Fibroblast of upper back skin (primary cell): Measurements from ENCODE around the gene CEP55.
"Not testable (repeated sequence)": the region's sequence is repeated elsewhere in the genome, so short reads cannot be mapped to it uniquely, and the experiment has no call there.

ENCODE experiments used
- DNase-seq: peaks from one replicate; pipeline ENCODE4 v3.0.0-alpha.2; 2013

CEP55 gene

GRCh38 chr10:93515071-93516005, 18.9 kb downstream of the CEP55 start:
- DNase-seq = peak; percentile 59

- DNase-seq = no peak
Observed at GRCh38 chr10:93516006-93516380, 19.6 kb downstream of the CEP55 start.

GRCh38 chr10:93518531-93518930, 22.1 kb downstream of the CEP55 start:
- no peak for DNase-seq

GRCh38 chr10:93535293-93535692, 38.9 kb downstream of the CEP55 start:
- DNase-seq = no peak

- DNase-seq = not testable (repeated sequence)
Observed at GRCh38 chr10:93540871-93541270, 44.5 kb downstream of the CEP55 start.

DNA sequence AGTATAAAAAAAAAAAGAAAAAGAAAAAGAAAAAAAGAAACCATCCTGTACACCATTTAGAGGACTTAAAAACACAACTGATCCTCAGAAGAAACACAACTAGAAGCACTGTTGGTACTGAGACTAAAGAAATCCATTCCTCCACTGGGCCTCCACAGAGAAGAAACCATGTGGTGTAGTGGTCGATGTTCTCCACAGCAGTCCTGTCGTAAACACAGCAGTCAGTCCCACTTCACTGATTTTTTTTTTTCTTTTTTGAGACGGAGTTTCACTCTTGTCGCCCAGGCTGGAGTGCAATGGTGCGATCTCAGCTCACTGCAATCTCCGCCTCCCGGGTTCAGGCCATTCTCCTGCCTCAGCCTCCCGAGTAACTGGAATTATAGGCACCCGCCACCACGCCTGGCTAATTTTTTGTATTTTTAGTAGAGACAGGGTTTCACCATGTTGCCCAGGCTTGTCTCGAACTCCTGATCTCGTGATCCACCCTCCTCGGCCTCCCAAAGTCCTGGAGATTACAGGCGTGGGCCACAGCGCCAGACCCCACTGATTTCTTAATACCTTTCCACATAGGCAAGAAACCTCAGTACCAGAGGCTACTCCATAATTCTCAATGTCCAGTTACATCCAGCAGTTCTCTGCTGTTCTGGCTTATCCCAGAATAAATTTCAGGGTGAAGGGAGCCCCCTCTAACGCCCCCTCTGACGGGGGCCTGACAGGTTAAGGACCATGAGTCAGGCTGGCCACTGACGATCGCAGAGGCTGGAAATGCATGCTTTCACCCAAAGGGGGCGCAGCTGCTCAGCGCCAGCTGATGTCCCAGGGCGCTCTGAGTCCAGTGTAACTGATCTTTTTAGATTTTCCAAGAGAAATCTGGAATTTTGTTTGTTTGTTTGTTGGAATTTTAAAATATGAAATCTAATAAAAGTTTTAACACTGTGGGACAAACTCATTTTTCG, 45.3 kb downstream of the CEP55 start:
- DNase-seq = peak; percentile 23

- DNase-seq = peak; percentile 7
Observed at GRCh38 chr10:93542358-93542791, 46.0 kb downstream of the CEP55 start.

- DNase-seq = not testable (repeated sequence)
Observed at GRCh38 chr10:93546995-93547394, 50.6 kb downstream of the CEP55 start.

DNA sequence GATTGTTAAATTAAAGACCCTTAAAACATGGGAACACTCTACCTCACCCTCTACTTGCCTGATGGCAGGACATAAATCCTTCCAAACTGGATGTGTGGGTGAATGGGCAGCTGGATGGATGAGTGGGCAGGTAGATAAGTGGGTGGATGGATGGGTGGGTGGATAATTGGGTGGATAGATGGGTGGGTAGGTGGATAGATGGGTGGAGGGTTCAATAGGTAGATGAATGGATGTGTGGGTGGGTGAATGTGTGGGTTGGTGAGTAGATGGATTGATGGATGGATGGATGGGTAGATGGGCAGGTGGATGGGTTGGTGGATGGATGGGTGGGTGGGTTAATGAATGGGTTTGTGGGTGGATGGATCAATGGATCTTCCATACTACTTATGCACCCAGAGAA, 51.1 kb downstream of the CEP55 start:
- DNase-seq = no peak

DNA sequence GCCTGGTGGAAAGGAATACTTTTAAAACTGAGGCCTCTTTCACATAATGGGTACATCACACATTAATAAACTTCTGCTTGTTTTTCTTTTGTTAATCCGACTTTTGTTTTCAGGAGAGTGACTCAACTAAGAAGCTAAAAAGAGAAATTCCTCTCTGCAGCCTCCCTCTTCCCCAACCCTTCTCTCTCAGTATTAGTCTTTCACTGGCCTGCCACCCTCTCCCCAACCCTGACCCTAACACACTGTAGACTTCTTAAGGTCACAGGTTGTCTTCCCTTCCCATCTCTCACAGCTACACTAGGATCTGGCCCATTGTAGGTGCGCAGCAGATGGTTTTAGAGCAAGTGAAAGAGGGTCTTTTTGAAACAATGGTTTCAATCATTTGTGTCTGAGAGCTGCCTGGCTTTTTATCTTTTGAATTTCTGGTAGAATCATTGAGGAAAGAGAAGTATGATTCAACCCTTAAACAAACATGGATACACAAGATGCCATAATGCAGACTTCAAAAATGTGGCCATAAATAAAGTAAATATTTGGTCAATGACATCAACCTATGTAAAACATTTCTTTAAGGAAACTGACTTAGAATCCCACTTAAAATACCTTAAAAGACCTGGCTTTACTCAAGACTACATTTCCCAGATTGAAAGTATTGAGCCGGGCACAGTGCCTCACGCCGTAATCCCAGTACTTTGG, 52.1 kb downstream of the CEP55 start:
- peak; percentile 16 for DNase-seq

DNA sequence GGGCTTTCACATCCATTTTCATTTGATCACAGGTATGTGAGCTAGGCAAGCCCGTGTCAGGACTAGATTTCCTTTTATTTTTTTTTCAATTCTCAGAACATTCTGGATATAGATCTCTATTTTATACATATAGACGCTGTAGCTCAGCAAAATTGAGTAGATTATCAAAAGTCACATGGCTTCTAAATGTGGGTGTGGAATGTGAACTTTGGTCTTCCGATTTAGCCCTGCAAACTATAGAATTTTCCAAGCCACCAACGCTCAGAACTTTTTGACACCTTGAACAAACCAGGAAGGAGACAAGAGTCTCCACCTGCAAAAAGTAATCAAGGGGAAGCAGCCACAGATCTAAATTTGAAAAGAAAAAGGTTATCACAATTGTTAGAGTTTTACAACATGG, 54.2 kb downstream of the CEP55 start:
- no peak for DNase-seq

DNA sequence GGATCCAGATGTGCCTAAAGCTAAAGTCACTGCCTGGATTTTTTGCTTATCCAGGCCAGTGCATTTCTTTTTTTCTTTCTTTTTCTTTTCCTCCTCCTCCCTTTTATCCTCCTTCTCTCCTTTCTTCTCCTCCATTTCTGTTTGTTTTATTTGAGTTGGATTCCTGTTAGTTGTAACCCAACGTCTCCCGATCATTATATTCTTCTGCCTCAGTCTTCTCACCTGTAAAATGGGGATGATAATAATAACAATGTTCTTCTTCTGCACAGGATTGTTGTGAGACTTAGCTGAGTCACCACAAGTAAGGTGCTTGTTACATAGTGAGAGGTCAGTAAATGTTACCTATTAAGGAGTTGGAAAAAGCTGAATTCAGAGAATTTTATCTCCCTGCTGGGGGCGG, 56.4 kb downstream of the CEP55 start:
- no peak for DNase-seq

GRCh38 chr10:93553482-93554315, 57.3 kb downstream of the CEP55 start:
- DNase-seq = peak; percentile 48

GRCh38 chr10:93554316-93554663, 57.9 kb downstream of the CEP55 start:
- DNase-seq = no peak

DNA sequence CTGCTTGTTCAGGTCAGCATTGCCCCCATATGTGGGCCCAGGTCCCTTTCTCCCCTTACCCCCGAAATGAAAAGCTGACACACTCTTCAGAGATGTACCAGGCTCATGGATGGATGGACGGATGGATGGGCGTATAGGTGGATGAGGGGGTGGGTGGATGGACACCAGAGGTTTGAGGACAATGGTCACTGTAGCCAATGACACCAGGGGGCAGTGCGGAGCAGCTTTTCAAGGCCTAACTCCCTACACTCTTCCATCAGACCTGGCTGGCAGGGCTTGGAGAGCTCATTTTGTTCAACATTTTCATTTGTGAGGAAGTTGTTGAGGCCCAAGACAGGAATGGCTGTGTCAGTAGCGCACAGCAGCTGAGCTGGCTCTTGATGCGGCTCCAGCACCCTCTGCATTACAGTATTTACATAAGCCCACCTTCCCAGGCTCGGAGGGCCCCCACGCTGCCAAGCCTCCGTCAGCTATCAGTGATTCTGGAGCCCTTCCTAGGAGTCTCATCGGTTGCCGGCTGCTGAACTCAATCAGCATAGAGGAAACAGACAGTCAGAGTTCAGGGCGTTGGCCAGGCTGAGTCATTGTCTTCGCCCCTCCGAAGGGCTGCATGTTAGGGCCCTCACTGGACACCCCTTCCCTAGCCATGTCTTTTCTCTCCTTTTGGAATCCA, 58.5 kb downstream of the CEP55 start:
- DNase-seq = peak; percentile 57

DNA sequence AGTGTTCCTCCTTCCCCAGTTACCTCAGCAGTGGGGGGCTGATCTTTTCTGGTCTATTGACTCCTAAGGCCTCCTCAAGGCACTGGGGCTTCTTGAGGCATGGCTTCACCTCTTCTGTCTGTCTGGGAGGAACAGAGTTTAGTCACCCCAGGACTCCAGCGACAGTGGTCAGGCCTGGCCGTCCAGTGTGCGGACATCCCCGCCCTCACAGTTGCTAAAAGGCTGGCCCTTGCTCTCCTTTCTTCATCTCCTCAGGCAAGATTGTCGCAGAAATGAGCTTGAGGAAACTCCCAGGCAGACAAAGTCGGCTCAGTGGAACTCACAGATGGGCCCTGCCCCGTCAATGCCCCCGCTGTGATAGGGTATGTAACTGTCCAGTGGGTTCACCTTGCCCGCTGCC, 63.1 kb downstream of the CEP55 start:
- no peak for DNase-seq

- DNase-seq = no peak
Observed at GRCh38 chr10:93560541-93560940, 64.1 kb downstream of the CEP55 start.

GRCh38 chr10:93565446-93565845, 69.0 kb downstream of the CEP55 start:
- no peak for DNase-seq

DNA sequence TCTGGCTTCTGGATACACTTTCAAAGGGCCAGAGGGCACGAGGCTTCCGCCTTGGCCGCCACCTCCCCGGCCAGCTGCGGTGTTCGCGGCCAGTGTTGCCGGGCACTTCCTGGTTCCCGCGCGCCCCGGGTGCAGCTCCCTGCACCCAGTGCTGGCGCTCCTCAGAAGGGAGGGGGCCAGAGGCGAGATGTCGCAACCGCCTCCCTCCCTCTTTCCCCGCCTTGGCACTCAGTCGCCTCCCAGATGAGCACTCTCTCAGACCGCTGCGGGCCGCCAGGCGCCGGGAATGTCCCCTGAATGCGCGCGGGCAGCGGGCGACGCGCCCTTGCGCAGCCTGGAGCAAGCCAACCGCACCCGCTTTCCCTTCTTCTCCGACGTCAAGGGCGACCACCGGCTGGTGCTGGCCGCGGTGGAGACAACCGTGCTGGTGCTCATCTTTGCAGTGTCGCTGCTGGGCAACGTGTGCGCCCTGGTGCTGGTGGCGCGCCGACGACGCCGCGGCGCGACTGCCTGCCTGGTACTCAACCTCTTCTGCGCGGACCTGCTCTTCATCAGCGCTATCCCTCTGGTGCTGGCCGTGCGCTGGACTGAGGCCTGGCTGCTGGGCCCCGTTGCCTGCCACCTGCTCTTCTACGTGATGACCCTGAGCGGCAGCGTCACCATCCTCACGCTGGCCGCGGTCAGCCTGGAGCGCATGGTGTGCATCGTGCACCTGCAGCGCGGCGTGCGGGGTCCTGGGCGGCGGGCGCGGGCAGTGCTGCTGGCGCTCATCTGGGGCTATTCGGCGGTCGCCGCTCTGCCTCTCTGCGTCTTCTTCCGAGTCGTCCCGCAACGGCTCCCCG, 70.2 kb downstream of the CEP55 start, which contains the start of gene FFAR4:
Gene FFAR4, plus strand, starts transcription at position 231 of the 842 bp plus-strand sequence. Its CDS starts 56 bp downstream, at position 287.
- DNase-seq = no peak
